H54 (cell line): ENCODE measurements around the gene DPEP1.
"Not testable (repeated sequence)": the region's sequence is repeated elsewhere in the genome, so short reads cannot be mapped to it uniquely, and the experiment has no call there.

Experiments used
- DNase-seq: peaks from one replicate; pipeline ENCODE4 v3.0.0; 2011; ENCODE audit warnings: low spot score, mixed read lengths; ENCODE audit not compliant: insufficient read length
- FAIRE-seq: peaks from 3 replicates; lab custom pipeline; 2011; peaks lifted over from hg19 to GRCh38; lab: Jason Lieb, UNC
- POLR2A ChIP-seq: IDR thresholded peaks from 2 replicates; pipeline ENCODE4 v1.6.1; 2011; ENCODE audit warnings: low read depth, mild to moderate bottlenecking, low read length

DPEP1 gene

DNA sequence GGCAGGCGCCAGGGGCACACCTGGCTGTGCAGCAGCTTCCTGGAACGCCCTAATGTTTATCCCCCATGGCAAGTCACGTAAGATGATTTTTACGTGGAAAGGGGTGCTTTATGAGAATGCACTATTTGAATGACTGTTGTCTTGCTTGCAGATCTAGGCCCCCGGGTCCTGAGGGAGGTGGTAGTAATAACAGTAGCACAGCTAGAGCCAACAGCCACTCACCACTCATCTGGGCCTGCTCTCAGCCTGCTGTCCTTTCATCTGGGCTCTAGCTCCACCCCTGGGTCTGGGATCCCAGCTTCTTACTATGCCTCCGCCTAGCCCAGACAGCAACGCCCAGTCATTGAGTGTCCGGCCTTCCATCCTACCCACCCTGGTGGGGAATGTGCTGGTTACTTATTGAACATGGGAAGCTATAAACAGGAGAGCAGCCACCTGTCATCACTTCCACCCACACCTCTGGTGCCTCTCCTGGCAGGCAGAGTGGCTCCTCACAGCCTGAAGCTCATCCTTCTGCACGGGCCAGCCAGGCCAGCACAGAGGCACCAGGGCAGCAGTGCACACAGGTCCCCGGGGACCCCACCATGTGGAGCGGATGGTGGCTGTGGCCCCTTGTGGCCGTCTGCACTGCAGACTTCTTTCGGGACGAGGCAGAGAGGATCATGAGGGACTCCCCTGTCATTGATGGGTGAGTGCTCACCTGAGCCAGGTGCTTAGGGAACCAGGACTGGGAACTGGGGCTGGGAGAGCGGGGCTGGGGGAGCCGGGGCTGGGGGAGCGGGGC is 16.6 kb downstream of the DPEP1 start:
- TF ChIP-seq POLR2A = no peak
- DNase-seq (no peak), FAIRE-seq (no peak)

DNA sequence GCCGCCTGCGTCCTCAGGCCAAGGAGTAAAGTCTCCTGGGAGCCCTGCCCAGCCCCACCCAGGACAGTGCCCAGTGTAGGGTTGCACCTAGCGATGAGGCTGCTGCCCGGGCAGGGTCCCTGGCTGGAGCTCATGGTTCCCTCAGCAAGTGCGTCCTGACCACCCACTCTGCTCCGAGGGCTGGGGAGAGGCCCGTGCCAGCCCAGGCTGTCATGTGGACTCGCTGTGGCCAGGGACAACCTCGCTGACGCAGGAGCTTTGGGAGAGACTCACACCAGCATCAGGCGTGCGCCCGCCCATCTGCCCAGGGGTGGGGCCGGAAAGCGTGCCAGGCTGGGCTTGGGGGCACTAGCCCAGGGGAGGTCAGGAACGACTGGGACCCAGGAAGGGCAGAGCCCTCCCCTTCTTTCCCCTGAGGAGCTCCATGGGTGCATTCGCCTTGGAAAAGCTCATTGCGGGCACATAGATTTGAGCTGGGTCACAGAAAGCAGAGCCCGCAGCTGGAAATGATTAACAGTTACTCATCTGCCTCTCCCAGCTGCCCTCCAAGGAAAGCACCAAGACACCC is 19.7 kb downstream of the DPEP1 start:
- no peak for TF ChIP-seq POLR2A
- DNase-seq = peak; percentile 97
- FAIRE-seq = peak; percentile 55

DNA sequence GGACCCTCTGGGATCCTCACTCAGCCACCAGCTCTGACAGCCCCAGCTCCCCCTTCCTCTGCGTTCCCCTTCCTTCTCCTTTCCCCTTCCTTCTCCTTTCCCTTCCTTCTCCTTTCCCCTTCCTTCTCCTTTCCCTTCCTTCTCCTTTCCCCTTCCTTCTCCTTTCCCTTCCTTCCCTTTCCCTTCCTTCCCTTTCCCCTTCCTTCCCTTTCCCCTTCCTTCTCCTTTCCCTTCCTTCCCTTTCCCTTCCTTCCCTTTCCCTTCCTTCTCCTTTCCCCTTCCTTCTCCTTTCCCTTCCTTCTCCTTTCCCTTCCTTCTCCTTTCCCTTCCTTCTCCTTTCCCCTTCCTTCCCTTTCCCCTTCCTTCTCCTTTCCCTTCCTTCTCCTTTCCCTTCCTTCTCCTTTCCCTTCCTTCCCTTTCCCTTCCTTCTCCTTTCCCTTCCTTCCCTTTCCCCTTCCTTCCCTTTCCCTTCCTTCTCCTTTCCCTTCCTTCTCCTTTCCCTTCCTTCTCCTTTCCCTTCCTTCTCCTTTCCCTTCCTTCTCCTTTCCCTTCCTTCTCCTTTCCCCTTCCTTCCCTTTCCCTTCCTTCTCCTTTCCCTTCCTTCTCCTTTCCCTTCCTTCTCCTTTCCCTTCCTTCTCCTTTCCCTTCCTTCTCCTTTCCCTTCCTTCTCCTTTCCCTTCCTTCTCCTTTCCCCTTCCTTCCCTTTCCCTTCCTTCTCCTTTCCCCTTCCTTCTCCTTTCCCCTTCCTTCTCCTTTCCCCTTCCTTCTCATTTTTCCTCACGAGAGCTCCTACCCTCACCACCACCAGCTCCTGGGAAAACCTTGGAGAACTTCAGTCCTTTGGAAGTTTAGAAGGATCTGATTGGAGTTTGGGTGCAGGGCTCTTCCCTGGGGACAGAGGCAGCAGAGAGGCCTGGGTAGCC is 21.3 kb downstream of the DPEP1 start:
- not testable (repeated sequence) for FAIRE-seq, DNase-seq

DNA sequence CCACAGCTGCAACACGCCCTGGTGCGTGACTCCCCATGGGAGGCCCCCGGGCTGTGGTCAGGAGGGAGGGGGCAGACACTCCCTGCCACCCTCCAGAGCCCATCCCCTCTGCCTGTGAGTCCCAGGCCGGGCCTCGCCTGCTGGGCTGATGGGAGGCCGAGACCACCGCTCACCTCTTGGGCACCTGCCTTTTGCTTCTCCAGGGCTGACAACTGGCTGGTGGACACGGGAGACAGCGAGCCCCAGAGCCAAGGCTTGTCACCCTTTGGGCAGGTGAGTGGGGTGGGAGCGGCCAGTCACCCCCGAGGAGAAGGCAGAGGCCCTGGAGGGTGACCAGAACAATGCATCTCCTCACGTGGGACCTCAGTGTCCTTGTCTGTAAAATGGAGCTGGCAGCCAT is 23.2 kb downstream of the DPEP1 start:
- TF ChIP-seq POLR2A = no peak
- DNase-seq (no peak), FAIRE-seq (no peak)

DNA sequence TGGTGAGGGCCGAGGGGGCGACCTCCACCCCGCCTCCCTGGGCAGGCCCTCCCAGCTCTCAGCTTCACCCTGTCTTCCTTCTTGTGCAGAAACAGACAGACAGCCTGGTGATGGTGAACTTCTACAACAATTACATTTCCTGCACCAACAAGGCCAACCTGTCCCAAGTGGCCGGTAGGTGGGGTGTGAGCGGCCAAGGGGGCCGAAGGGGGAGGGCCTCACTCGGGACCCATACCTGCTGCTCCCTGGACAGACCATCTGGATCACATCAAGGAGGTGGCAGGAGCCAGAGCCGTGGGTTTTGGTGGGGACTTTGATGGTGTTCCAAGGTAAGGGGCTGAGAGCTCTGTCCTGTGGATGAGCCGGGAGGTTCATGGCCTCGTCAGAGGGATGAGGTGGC is 23.9 kb downstream of the DPEP1 start:
- no peak for TF ChIP-seq POLR2A
- DNase-seq (no peak), FAIRE-seq (no peak)

DNA sequence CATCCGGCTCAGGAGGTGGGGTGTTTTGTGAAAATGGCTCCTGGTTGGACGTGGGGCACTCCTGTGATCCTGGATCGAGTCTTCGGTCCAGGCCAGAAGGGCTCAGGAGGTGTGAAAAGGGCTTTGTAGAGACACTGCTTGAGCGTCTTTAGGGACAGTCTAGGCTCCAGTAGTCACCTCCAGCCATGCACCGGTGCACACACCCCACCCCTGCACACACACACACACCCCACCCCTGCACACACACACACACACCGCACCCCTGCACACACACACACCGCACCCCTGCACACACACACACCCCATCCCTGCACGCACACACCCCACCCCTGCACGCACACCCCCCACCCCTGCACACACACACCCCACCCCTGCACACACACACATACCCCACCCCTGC is 25.0 kb downstream of the DPEP1 start:
- TF ChIP-seq POLR2A = no peak
- DNase-seq = no peak
- no peak for FAIRE-seq

DNA sequence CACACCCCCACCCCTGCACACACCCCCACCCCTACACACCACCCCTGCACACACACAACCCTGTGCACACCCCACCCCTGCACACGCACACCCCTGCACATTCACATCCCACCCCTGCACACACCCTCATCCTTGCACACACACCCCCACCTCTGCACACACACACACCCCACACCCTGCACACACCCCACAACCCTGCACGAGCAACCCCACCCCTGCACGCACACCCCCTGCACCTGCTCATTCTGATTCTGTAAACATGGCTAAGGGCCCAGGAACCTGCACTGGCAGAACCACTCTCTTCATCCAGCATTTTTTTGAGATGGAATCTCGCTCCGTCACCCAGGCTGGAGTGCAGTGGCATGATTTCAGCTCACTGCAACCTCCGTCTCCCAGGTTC is 25.9 kb downstream of the DPEP1 start:
- no peak for DNase-seq
- no peak for TF ChIP-seq POLR2A
- no peak for FAIRE-seq

DNA sequence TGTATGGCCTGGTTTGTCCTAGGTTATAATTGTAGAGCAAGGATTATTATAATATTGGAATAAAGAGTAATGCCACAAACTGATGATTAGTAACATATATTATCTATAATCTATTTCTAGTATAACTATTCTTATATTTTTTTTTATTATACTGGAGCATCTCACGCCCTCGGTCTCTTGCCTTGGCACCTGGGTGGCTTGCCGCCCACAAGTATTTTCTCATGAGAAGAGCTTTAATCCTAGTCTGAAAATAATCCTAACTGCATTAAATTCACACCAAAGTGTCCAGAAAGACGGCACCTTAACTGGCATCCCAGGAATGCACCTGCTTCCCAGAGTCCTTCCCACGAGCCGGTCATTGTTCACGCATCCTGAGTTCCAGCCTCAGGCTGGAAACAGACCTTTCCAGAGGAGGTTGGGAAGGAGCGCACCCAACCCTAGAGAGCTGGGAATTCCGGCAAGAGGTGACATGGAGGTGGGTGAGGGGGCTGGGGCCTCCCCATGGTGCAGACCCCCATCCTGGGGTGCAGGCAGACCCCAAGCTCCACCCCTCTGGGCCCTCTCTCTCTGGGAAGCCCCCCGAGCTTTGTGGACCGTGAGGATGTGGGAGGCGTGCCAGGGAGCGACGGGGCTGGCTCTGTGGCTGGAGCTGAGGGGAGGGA is 28.1 kb downstream of the DPEP1 start:
- TF ChIP-seq POLR2A = no peak
- FAIRE-seq (no peak), DNase-seq (no peak)

DNA sequence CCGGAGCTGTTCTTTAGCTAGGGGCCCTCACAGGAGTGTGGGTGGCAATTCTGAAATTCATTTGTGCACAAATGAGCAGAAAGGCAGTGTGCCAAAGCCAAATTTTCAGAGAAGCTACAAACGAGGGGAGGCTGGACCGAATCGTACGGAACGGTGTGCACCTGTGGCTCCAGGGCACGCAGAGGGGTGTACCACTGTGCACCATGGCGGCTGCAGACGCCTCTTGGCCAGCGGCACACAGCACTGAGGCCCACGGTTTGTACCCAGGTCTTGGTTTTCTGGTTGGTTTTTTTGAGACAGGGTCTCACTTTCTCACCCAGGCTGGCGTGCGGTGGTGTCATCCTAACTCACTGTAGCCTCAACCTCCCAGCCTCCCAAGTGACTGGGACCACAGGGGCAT is 29.1 kb downstream of the DPEP1 start:
- no peak for TF ChIP-seq POLR2A
- DNase-seq = no peak
- no peak for FAIRE-seq

DNA sequence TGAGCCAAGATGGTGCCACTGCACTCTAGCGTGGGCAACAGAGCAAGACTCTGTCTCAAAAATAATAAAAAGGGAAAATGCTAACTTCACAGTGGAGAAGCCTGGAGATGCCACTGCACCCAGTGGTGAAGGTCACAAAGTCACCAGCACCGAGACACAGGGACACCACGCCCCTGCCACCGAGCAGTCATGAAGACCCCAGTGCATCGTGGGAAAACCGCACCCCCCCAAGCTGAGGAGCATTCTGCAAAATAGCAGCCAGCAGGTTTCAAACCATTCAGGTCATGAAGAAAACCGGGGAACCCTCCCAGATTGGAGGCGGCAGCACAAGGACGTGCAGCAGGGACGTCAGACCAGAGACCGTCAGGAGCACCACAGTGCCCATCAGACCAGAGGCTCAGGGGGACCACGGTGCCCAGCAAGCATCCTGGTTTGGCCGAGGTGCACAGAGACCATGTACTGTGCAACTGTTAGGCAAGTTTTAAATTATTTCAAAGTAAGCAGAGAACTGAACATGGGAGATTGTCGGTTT is 30.4 kb downstream of the DPEP1 start:
- DNase-seq (no peak), FAIRE-seq (no peak)
- TF ChIP-seq POLR2A = no peak

DNA sequence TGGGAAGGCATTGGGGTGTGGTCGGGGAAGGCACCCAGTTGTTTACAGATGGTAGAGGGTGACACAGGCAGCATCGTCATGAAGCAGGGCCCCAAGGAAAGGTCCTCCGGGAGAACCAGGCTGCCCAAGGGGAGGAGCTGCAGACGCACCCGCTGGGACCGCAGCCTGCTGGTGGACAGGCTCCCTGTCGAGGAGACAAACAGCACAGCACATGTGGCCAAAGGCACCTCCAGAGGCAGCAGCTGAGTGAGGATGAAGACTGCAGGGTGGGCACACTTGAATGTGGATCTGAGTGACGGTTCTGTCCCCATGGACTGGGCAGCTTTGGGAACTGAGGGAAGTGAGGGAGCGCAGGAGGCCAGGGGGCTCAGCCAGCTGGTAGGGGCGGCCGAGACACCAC is 31.7 kb downstream of the DPEP1 start:
- no peak for TF ChIP-seq POLR2A
- FAIRE-seq = no peak
- no peak for DNase-seq

DNA sequence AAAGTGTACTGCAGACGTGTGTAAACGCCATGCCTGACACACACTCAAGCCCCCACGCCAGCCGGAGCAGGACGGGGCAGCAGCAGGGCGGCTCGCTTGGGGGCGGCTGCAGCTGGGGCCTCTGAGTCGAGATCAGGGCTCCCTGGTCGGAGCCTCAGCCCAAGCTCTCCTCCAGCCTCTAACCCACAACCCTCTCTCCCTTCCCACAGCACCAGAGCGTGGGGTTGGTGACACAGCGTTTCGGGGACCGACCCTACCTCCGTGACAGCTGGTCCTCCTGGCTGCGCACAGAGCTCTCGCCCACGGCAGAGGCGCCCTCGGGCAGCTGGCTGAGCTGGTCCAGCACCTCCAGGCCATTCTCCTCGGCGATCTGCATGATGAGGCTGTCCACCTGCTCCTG is 32.8 kb downstream of the DPEP1 start:
- FAIRE-seq (no peak), DNase-seq (no peak)
- no peak for TF ChIP-seq POLR2A

DNA sequence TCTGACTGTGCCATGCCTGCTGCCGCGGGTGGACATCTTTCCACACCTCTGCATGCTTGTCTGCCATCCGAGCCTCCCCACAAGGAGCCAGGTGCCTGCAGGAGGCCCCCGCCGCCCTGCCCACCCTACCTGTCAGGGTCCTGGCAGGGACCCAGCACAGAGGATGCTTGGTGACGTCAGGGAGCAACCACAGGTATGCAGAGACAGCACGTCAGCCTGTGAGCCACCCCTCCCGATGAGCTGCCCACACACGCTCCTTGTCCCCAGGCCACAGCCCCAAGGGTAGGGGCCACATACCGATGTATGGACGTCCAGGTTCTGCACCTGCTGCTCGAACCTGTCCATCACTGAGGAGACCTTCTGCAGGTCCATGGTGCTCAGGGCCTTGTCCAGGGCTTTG is 33.5 kb downstream of the DPEP1 start:
- FAIRE-seq = no peak
- DNase-seq = no peak
- TF ChIP-seq POLR2A = no peak
